Measurements from ENCODE around the gene HYKK. TPM values are rescaled to one million over a fixed set of nuclear protein-coding genes. Genes with fewer than 3 reads are reported as not detected.

The HYKK gene
- total RNA-seq, 4 donors from 2014 or later = 2.8 to 10.6 (median 6.9) TPM

DNA sequence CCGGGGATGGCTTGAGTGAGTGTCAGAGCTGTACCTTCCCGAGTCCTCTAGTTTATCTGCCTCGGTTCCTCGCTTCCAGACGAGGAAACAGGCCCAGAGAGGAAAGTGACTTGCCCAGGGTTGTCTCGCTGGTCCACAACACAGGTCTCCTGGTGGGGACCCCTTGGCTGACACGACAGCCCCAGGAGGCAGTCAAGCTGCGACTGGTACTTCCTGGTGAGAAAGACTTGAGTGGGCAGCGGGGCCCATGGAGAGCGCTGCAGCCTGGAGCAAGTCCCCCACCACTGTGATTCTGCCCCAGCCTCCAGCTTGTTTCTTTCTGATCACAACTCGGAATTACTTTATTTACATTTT is 57.3 kb downstream of the HYKK start:
- TF ChIP-seq, protein P1, sequence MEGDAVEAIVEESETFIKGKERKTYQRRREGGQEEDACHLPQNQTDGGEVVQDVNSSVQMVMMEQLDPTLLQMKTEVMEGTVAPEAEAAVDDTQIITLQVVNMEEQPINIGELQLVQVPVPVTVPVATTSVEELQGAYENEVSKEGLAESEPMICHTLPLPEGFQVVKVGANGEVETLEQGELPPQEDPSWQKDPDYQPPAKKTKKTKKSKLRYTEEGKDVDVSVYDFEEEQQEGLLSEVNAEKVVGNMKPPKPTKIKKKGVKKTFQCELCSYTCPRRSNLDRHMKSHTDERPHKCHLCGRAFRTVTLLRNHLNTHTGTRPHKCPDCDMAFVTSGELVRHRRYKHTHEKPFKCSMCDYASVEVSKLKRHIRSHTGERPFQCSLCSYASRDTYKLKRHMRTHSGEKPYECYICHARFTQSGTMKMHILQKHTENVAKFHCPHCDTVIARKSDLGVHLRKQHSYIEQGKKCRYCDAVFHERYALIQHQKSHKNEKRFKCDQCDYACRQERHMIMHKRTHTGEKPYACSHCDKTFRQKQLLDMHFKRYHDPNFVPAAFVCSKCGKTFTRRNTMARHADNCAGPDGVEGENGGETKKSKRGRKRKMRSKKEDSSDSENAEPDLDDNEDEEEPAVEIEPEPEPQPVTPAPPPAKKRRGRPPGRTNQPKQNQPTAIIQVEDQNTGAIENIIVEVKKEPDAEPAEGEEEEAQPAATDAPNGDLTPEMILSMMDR (IDR thresholded peaks at IDR 0.05; ENCODE audit: low read depth) = no peak

DNA sequence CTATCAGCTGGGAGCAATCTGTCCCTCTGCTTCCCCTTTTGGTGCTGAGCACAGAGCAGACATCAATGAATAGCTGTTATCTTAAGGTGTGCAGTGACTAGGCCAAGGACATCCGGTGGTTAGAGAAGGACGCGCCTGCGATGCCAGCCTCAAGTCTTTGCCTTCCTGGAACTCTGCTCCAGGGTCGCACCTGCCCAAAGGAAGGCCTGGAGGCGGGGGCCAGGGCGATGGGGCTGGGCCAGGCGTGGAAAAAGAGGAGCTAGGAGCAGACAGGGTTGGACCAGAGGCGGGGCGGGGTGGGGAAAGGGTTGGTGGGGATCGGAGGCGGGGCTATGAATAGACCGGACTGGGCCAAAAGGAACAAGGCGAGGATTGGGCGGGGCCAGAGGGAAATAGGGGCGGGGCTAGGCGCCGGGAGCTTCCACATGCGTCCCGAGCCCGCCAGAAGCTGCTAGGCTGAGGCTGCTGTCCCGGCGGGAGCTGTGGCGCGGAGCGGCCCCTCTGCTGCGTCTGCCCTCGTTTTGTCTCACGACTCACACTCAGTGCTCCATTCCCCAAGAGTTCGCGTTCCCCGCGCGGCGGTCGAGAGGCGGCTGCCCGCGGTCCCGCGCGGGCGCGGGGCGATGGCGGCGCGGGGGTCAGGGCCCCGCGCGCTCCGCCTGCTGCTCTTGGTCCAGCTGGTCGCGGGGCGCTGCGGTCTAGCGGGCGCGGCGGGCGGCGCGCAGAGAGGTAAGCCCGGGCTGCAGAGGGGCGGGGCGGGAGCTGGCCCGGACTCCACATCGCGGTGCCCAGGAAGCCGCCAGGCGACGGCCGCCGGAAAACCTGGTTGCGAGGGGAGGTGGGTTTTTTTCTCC is 57.9 kb downstream of the HYKK start, which contains the start of gene CHRNA5:
TSS of gene CHRNA5 (plus strand) at position 424 of the 854 bp plus-strand sequence. CDS start at position 624, 200 bp downstream.
- TF ChIP-seq, protein P1 (IDR thresholded peaks at IDR 0.05; ENCODE audit: low read depth) = no peak

DNA sequence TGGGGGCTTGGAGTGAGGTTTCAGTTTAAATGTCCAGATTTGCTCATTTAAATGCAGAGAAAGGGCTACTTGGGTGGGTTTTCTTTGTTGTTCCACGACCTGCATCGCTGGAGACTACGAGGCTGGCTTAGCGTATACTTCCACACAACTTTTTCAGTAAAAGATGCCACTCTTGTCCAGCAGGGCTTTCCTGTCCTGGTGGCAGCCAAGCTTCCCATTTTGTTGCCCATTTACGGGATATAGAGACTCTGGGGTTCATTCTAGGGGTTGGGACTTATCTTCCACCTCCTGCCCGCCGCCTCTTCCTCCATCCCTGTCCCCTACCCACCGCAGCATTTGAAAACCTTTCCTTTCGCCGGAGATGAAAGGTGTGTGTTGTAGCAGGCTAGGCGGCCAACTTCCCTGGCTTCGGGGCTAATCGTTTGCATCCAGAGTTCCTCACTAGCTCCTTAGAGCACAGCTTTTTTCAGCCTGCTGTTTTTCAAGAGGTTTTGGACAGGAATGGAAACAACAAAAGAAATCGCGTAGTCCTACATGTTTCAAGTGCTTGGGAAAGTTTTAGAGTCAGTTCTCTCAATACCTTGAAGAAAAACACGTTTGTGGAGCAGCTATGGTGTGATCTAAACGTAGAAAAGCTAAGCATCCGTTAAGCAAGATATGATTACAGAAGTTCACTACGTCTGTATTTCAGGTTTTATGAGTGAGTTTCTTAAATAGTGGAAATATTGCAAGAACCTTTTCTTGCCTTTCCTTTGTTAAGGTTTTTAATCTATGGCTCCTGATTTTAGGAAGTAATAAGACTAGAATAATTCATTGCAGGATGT is 58.8 kb downstream of the HYKK start:
- TF ChIP-seq, protein P1 (IDR thresholded peaks at IDR 0.05; ENCODE audit: low read depth) = no peak

DNA sequence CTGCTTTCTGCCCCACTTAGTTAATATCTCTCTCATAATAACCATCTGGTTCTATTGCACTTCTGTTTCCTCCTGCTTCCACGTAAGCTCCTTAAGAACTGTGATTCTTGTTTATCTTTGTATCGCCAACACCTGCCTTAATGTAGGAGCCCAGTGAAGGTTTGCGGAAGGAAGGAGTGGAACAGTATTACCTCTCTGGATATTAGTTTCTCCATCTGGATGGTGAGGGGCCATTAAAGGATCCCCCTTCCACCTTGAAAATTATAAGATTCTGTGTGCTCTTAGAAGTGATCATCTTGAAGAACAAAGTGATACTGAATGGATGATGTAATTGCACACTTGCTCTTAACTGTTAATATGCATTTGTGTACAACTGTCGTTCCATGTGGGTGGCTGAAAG is 60.2 kb downstream of the HYKK start:
- TF ChIP-seq, protein P1 (IDR thresholded peaks at IDR 0.05; ENCODE audit: low read depth) = no peak

DNA sequence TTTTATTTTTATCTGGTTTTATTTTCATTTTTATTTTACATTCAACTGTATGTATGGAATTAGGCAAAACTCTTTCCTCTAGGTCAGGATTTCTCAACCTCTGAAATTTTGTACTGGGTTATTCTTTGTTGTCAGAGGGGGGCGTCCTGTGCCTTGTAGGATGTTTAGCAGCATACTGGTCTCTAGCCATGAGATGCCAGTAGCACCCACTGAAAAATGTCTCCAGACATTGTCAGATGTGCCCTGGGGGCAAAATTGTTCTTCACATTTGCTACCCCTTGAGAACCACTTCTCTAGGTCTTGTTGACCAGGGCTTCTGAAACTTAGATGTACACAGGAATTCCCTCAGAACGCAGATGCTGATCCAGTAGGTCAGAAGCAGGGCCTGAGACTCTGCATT is 63.3 kb downstream of the HYKK start:
- TF ChIP-seq, protein P1 (IDR thresholded peaks at IDR 0.05; ENCODE audit: low read depth) = no peak

DNA sequence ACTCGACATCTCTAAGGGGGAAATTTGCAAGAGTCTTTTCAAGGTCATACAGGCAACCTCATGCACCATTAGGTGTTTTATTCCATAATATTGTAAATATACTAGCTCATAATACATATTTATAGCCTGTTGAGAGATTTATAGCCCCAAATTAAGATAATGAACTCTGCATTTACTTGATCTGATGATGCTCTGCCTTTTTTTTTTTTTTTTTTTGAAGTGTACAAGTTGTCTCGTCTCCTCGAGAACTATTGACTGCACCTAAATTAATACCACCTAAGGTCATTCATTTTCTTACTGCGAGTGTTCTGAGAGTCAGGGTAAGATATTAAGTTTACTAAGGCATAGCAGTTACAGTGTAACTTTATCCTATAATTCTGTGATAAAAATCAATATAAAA is 64.0 kb downstream of the HYKK start:
- TF ChIP-seq, protein P1 (IDR thresholded peaks at IDR 0.05; ENCODE audit: low read depth) = no peak

DNA sequence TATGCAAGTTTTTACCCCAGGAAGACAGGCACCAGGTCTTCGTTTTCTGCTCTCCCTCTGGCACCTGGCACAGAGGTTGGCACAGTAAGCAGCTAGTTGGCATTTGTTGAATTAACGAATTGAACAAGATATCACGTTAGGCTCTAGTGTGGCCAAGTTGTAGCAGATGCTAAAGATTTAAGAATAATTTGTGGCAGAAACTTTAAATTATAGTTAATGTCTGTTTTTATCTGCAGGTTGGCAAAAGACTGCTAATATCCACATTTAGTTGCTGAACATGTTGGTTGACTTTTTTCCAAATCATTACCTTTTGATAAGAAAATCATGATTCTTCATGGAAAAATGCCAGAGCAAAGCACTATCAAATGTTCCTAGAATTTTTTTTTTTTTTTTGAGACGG is 66.0 kb downstream of the HYKK start:
- TF ChIP-seq, protein P1 (IDR thresholded peaks at IDR 0.05; ENCODE audit: low read depth) = no peak
